CD14-positive monocyte (primary cell): ENCODE results near the gene ACOT11. TPM values are rescaled to one million over a fixed set of nuclear protein-coding genes. Genes with fewer than 3 reads are reported as not detected.

Source experiments
- DNase-seq, 3 donors: peaks; one replicate each; pipeline ENCODE4 v3.0.0-alpha.2; 2011 to 2022
- H2AFZ ChIP-seq: 2 replicates; pipeline ENCODE4 v1.6.0; 2012; ENCODE audit warnings: mild to moderate bottlenecking, low read depth, low read length, inconsistent platforms; ENCODE audit not compliant: insufficient read depth, poor library complexity, severe bottlenecking
- H3K27ac ChIP-seq, 2 donors: 1 replicate in 1 of 2; 2 replicates in 1 of 2; pipeline ENCODE4 v1.5.1; 2012 to 2013; ENCODE audit warnings: low read length in 2 of 2, control low read depth in 1 of 2, inconsistent platforms in 1 of 2, low read depth in 1 of 2, mild to moderate bottlenecking in 1 of 2
- H3K27me3 ChIP-seq, 2 donors: one replicate each; pipeline versions ENCODE4 v1.6.0 to v1.6.1; 2011 to 2013; ENCODE audit warnings: low read length in 2 of 2; ENCODE audit not compliant: control insufficient read depth in 2 of 2, insufficient read depth in 2 of 2
- H3K36me3 ChIP-seq, 2 donors: replicated peaks in 1 of 2; 1 replicate in 1 of 2; 2 replicates in 1 of 2; pipeline versions ENCODE4 v1.5.1 to v1.6.1; 2012 to 2013; ENCODE audit warnings: low read length in 2 of 2, control low read depth in 1 of 2, inconsistent platforms in 1 of 2, mild to moderate bottlenecking in 1 of 2; ENCODE audit not compliant: insufficient read depth in 2 of 2, control insufficient read depth in 1 of 2
- H3K4me1 ChIP-seq, 2 donors: 1 replicate in 1 of 2; 2 replicates in 1 of 2; pipeline versions ENCODE4 v1.5.1 to v1.6.1; 2012 to 2013; ENCODE audit warnings: low read length in 2 of 2, control low read depth in 1 of 2, inconsistent platforms in 1 of 2, mild to moderate bottlenecking in 1 of 2, moderate library complexity in 1 of 2; ENCODE audit not compliant: insufficient read depth in 2 of 2, control insufficient read depth in 1 of 2
- H3K4me2 ChIP-seq: replicated peaks from 2 replicates; pipeline ENCODE3; 2012; ENCODE audit warnings: low read length, moderate library complexity, mild to moderate bottlenecking; ENCODE audit not compliant: poor library complexity, severe bottlenecking; ENCODE audit errors: extremely low read depth
- H3K4me3 ChIP-seq, 3 experiments: fragments of 200-600 bp in 1 of 3; sonication (generic) in 1 of 3; replicated peaks in 1 of 3; 1 replicate in 2 of 3; 2 replicates in 1 of 3; pipeline ENCODE4 v1.5.1; 2011 to 2013; ENCODE audit warnings: low read length in 3 of 3, mild to moderate bottlenecking in 3 of 3, control low read depth in 2 of 3, low read depth in 2 of 3, inconsistent platforms in 1 of 3, moderate library complexity in 1 of 3
- H3K79me2 ChIP-seq: 2 replicates; pipeline ENCODE4 v1.6.0; 2012; ENCODE audit warnings: mild to moderate bottlenecking, control low read depth, inconsistent platforms, low read length, moderate library complexity; ENCODE audit not compliant: insufficient read depth
- H3K9ac ChIP-seq: 2 replicates; pipeline ENCODE4 v1.6.0; 2017; ENCODE audit warnings: low read length, mild to moderate bottlenecking; ENCODE audit not compliant: insufficient read depth, poor library complexity, severe bottlenecking
- H3K9me3 ChIP-seq, 2 donors: replicated peaks in 1 of 2; 1 replicate in 1 of 2; 2 replicates in 1 of 2; pipeline versions ENCODE4 v1.5.1 to v1.6.1; 2012 to 2013; ENCODE audit warnings: low read length in 2 of 2, control low read depth in 1 of 2; ENCODE audit not compliant: control insufficient read depth in 1 of 2, insufficient read depth in 1 of 2
- H4K20me1 ChIP-seq: 2 replicates; pipeline ENCODE4 v1.6.0; 2012; ENCODE audit warnings: mild to moderate bottlenecking, low read length, control low read depth, moderate library complexity; ENCODE audit not compliant: insufficient read depth
- H3K27ac Mint-ChIP-seq, 7 donors: one replicate each; pipeline ENCODE4 v1.8.0; 2020; ENCODE audit warnings: mild to moderate bottlenecking in 7 of 7, mixed read lengths in 7 of 7, moderate library complexity in 6 of 7, inconsistent platforms in 2 of 7
- H3K27me3 Mint-ChIP-seq, 3 donors: one replicate each; pipeline ENCODE4 v1.8.0; 2021 to 2022; ENCODE audit warnings: low read depth in 3 of 3, mild to moderate bottlenecking in 3 of 3, mixed read lengths in 3 of 3, moderate library complexity in 3 of 3, inconsistent platforms in 1 of 3
- H3K36me3 Mint-ChIP-seq, 2 donors: one replicate each; pipeline ENCODE4 v1.8.0; 2020; ENCODE audit warnings: mixed read lengths in 2 of 2, inconsistent platforms in 1 of 2, mild to moderate bottlenecking in 1 of 2
- H3K4me1 Mint-ChIP-seq: one replicate; pipeline ENCODE4 v1.8.0; 2020; ENCODE audit warnings: mild to moderate bottlenecking, mixed read lengths
- H3K4me3 Mint-ChIP-seq, 2 donors: one replicate each; pipeline ENCODE4 v1.8.0; 2020; ENCODE audit warnings: mild to moderate bottlenecking in 2 of 2, mixed read lengths in 2 of 2, moderate library complexity in 1 of 2
- H3K9me3 Mint-ChIP-seq, 7 donors: one replicate each; pipeline ENCODE4 v1.8.0; 2020 to 2022; ENCODE audit warnings: mixed read lengths in 7 of 7, mild to moderate bottlenecking in 6 of 7, moderate library complexity in 6 of 7, inconsistent platforms in 2 of 7
- CTCF ChIP-seq: fragments of 200-600 bp; IDR thresholded peaks from one replicate; pipeline ENCODE4 v1.8.0; 2022; ENCODE audit warnings: antibody characterized with exemption, mild to moderate bottlenecking
- WGBS: methylation state at CpG from one replicate; pipeline ENCODE4 v1.1.5; 2013; ENCODE audit warnings: missing lambda C conversion rate; ENCODE audit not compliant: insufficient coverage; 5-methylcytosine and 5-hydroxymethylcytosine counted together
- intact Hi-C, 2 donors: fragments of 100-400 bp; cut with micrococcal nuclease; formaldehyde crosslinking; loops; one replicate each; pipeline versions ENCODE4 v1.15.0 to v1.15.1; 2023
- polyA plus RNA-seq, 3 donors: library from polyadenylated mRNA; depleted of rRNA in 1 of 3; unstranded in 2 of 3; stranded (reverse) in 1 of 3; fragments of 300-500 nt in 2 of 3; fragments of >200 nt in 1 of 3; fragmentation: Illumina TruSeq in 2 of 3; gene quantifications; 1 replicate in 2 of 3; 2 replicates in 1 of 3; pipeline ENCODE4 v1.2.3, GENCODE V29; 2012 to 2021

ACOT11 gene
- polyA plus RNA-seq, 3 donors: 0.18 to 2.1 (median 0.79) TPM

GRCh38 chr1:54575605-54576290, 27.7 kb downstream of the ACOT11 start:
- 93% methylated on average over 8 of the region's 8 CpGs for WGBS
- TF ChIP-seq CTCF: no peak
- Histone ChIP-seq H4K20me1 (no peaks in the 10 kb centered on the region), H3K4me2 (no peak overlapping the region), H3K27me3 (no peaks in the 10 kb centered on the region), H3K9ac (no peak overlapping the region), H3K36me3 (no peaks in the 10 kb centered on the region), H3K27ac (no peak overlapping the region), H2AFZ (no peak overlapping the region), H3K4me1 (peaks cover 11 to 14% of the 10 kb centered on the region in 2 donors), H3K79me2 (no peaks in the 10 kb centered on the region), H3K4me3 (no peak overlapping the region), H3K9me3 (no peaks in the 10 kb centered on the region)
- Mint-ChIP-seq H3K27ac (peak overlapping the region in 1 of 7 donors; percentile 67), H3K4me1 (peaks cover 20% of the 10 kb centered on the region), H3K36me3 (peaks cover 0 to 2% of the 10 kb centered on the region in 2 donors), H3K4me3 (no peak overlapping the region), H3K27me3 (peaks cover 0 to 3% (median 0%) of the 10 kb centered on the region in 3 donors), H3K9me3 (no peaks in the 10 kb centered on the region)
- no peak for DNase-seq
- intact Hi-C loops: no loop called here

- no peaks in the 10 kb centered on the region for H4K20me1 ChIP-seq
- WGBS: 52% methylated on average over 5 of the region's 6 CpGs
- peaks cover 0 to 2% of the 10 kb centered on the region in 2 donors for H3K36me3 Mint-ChIP-seq
- no peak overlapping the region for H3K4me3 ChIP-seq
- H3K4me3 Mint-ChIP-seq: peak overlapping the region in 1 of 2 donors; percentile 23
- no peaks in the 10 kb centered on the region for H3K27me3 ChIP-seq
- intact Hi-C loops: no loop called here
- no peak overlapping the region for H3K4me2 ChIP-seq
- H3K27me3 Mint-ChIP-seq: peaks cover 0 to 3% (median 0%) of the 10 kb centered on the region in 3 donors
- no peaks in the 10 kb centered on the region for H3K9me3 ChIP-seq
- H3K36me3 ChIP-seq: no peaks in the 10 kb centered on the region
- no peak overlapping the region for H3K27ac ChIP-seq
- H3K4me1 Mint-ChIP-seq: peaks cover 3% of the 10 kb centered on the region
- no peaks in the 10 kb centered on the region for H3K79me2 ChIP-seq
- H3K4me1 ChIP-seq: peaks cover 0 to under 1% of the 10 kb centered on the region in 2 donors
- DNase-seq: no peak
- no peak overlapping the region for H3K9ac ChIP-seq
- no peaks in the 10 kb centered on the region for H3K9me3 Mint-ChIP-seq
- no peak overlapping the region for H2AFZ ChIP-seq
- no peak for TF ChIP-seq CTCF
- peak overlapping the region in 1 of 7 donors; percentile 21 for H3K27ac Mint-ChIP-seq
Observed at GRCh38 chr1:54577612-54578011, 29.6 kb downstream of the ACOT11 start.
